WERI-Rb-1 (cell line): ENCODE results near the gene COMMD1.

ENCODE experiments used
- DNase-seq: peaks from one replicate; pipeline ENCODE4 v3.0.0-alpha.2; 2020
- H3K27ac ChIP-seq: fragments of 250-450 bp; sonication (Bioruptor Pico); 2 replicates; pipeline ENCODE4 v1.5.1; 2020; ENCODE audit warnings: mild to moderate bottlenecking, moderate library complexity
- H3K27me3 ChIP-seq: fragments of 250-450 bp; sonication (Bioruptor Pico); 2 replicates; pipeline ENCODE4 v1.5.1; 2021; ENCODE audit warnings: mild to moderate bottlenecking, low read depth, moderate library complexity; ENCODE audit not compliant: insufficient read depth, severe bottlenecking
- H3K36me3 ChIP-seq: fragments of 250-450 bp; sonication (Bioruptor Pico); 2 replicates; pipeline ENCODE4 v1.5.1; 2020; ENCODE audit warnings: mild to moderate bottlenecking, moderate library complexity
- H3K4me3 ChIP-seq: 2 replicates; pipeline ENCODE4 v1.5.1; 2011; ENCODE audit warnings: low read depth, mild to moderate bottlenecking, control low read depth, low read length
- H3K9me3 ChIP-seq: fragments of 250-450 bp; sonication (Bioruptor Pico); 2 replicates; pipeline ENCODE4 v1.5.1; 2021; ENCODE audit warnings: mild to moderate bottlenecking, moderate library complexity; ENCODE audit not compliant: severe bottlenecking
- TF ChIP-seq, protein P1 (sequence below): IDR thresholded peaks from 2 replicates; pipeline ENCODE4 v1.5.1; 2011; ENCODE audit warnings: low read depth, mild to moderate bottlenecking, control low read depth, inconsistent platforms, low read length

Gene COMMD1

DNA sequence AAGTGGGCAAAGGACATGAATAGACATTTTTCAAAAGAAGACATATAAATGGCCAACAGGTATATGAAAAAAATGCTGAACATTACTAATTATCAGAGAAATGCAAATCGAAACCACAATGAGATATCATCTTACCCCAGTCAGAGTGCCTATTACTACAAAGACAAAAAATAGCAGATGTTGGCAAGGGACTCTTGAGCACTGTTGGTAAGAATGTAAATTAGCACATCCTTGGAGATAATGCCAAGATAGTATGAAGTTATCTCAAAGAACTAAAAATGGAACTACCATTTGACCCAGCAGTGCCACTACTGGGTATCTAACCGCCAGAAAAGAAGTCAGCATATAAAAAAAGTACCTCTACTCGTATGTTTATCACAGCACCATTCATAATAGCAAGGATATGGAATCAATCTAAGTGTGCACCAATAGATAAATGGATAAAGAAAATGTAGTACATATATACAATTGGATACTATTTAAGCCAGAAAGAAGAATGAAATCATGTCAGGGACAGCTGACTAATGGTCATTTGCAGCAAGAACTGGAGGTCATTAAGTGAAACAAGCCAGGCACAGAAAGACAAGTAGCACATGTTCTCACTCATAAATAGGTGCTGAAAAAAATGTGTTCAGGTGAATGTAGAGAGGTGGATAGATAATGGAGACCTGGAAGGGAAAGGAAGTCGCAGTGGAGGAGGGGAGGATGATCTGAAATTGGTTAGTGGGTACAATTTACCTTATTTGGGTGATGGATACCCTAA, 148.7 kb downstream of the COMMD1 start:
- DNase-seq = no peak
- Histone ChIP-seq H3K9me3 (no peaks in the 10 kb centered on the region), H3K4me3 (no peak overlapping the region), H3K36me3 (no peaks in the 10 kb centered on the region), H3K27ac (no peak overlapping the region), H3K27me3 (no peaks in the 10 kb centered on the region)
- TF ChIP-seq, protein P1, sequence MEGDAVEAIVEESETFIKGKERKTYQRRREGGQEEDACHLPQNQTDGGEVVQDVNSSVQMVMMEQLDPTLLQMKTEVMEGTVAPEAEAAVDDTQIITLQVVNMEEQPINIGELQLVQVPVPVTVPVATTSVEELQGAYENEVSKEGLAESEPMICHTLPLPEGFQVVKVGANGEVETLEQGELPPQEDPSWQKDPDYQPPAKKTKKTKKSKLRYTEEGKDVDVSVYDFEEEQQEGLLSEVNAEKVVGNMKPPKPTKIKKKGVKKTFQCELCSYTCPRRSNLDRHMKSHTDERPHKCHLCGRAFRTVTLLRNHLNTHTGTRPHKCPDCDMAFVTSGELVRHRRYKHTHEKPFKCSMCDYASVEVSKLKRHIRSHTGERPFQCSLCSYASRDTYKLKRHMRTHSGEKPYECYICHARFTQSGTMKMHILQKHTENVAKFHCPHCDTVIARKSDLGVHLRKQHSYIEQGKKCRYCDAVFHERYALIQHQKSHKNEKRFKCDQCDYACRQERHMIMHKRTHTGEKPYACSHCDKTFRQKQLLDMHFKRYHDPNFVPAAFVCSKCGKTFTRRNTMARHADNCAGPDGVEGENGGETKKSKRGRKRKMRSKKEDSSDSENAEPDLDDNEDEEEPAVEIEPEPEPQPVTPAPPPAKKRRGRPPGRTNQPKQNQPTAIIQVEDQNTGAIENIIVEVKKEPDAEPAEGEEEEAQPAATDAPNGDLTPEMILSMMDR = no peak

DNA sequence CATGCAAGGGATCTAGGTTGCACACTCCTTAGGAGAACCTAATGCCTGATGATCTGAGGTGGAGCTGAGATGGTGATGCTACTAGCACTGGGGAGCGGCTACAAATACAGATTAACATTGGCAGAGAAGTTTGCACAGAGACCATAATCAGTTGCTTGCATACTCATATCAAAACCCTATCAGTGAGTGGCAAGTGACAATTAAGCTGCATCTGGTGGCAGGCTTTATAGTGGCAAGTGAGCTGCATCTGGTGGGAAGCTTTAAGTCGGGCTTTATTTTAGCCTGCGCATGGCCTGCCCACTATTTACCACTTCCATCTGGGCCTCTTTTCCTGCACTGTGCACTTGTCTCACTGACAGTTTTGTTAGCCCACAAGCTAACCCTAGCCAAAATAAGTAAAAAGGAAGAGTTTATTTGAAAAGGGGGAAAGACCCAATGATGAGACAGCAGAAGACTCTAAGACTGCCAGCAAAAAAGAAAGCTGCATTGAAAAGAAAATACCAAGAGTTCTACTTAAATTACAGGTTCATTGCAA, 149.5 kb downstream of the COMMD1 start:
- DNase-seq = no peak
- TF ChIP-seq, protein P1 = no peak
- no peak overlapping the region for H3K27ac ChIP-seq
- no peaks in the 10 kb centered on the region for H3K36me3 ChIP-seq
- no peak overlapping the region for H3K4me3 ChIP-seq
- no peaks in the 10 kb centered on the region for H3K9me3 ChIP-seq
- no peaks in the 10 kb centered on the region for H3K27me3 ChIP-seq

DNA sequence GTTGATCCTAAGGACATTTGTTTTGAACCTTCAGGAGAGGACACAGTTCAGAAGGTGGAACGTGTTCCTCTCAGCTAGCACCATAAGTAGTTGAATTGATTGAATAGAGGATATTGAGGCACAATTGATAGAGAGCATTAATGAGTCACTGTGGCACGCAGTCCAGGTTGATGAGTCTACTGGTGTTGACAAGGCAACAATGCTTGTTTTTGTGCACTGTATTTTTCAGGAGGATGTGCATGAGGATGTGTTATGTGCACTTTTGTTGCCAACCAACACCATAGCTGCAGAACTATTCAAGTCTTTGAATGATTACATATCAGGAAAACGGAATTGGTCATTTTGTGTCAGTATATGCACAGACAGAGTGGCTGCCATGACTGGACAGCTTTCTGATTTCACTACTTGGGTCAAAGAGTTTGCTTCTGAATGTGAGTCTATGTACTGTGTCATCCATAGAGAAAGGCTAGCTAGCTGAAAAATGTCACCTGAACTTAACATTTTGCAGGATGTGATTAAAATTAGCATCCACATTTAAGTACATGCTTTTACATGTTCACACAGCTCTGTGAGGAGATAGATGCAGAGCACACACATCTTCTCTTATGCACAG, 150.4 kb downstream of the COMMD1 start:
- H3K27me3 ChIP-seq = no peaks in the 10 kb centered on the region
- no peak for DNase-seq
- TF ChIP-seq, protein P1 = no peak
- no peak overlapping the region for H3K27ac ChIP-seq
- H3K36me3 ChIP-seq = no peaks in the 10 kb centered on the region
- no peaks in the 10 kb centered on the region for H3K9me3 ChIP-seq
- no peak overlapping the region for H3K4me3 ChIP-seq

DNA sequence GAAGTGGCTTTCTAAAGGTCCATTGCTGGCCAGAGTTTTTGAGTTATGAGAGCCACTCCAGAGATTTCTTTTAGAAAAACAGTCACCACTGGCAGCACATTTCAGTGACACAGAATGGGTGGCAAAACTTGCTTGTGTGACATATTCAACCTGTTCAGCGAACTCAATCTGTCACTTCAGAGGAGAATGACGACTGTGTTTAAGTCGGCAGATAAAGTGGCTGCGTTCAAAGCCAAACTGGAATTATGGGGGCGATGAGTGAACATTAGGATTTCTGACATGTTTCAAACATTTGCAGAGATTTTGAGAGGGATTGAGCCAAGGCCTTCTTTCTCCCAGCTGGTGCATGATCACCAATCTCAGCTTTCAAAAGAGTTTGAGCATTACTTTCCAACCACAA, 150.9 kb downstream of the COMMD1 start:
- Histone ChIP-seq H3K27me3 (no peaks in the 10 kb centered on the region), H3K36me3 (no peaks in the 10 kb centered on the region), H3K27ac (no peak overlapping the region), H3K4me3 (no peak overlapping the region), H3K9me3 (no peaks in the 10 kb centered on the region)
- TF ChIP-seq, protein P1 = no peak
- no peak for DNase-seq

GRCh38 chr2:62065243-62065642, 159.8 kb downstream of the COMMD1 start:
- no peak overlapping the region for H3K27ac ChIP-seq
- no peaks in the 10 kb centered on the region for H3K36me3 ChIP-seq
- TF ChIP-seq, protein P1 = no peak
- no peaks in the 10 kb centered on the region for H3K9me3 ChIP-seq
- no peak for DNase-seq
- no peaks in the 10 kb centered on the region for H3K27me3 ChIP-seq
- no peak overlapping the region for H3K4me3 ChIP-seq
